GM12892 (cell line): ENCODE measurements around the gene MACROD2.

Experiments used
- POLR2A ChIP-seq: IDR thresholded peaks from 2 replicates; pipeline ENCODE4 v1.6.1; 2011; ENCODE audit warnings: low read depth, low read length, control low read depth
- POLR2AphosphoS5 ChIP-seq: IDR thresholded peaks from 2 replicates; pipeline ENCODE4 v1.6.1; 2011; ENCODE audit warnings: low read depth, low read length, control low read depth
- TAF1 ChIP-seq: IDR thresholded peaks from 2 replicates; pipeline ENCODE4 v1.6.1; 2011; ENCODE audit warnings: low read depth, mild to moderate bottlenecking, control low read depth, low read length, borderline replicate concordance

DNA sequence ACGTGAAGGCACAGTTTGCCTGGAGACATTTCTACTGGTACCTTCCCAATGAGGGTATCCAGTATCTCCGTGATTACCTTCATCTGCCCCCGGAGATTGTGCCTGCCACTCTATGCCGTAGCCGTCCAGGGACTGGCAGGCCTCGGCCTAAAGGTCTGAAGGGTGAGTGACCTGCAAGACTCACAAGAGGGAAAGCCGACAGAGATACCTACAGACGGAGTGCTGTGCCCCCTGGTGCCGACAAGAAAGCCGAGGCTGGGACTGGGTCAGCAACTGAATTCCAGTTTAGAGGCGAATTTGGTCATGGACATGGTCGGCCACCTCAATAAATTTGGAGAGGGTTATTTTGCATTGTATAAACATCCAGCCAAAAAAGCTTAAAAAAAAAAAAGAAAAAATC lies 762.4 kb downstream of the MACROD2 start:
- TF ChIP-seq TAF1: no peak
- no peak for TF ChIP-seq POLR2A
- TF ChIP-seq POLR2AphosphoS5: no peak
